WTC11 (cell line): Measurements from ENCODE around the gene OTOS. TPM values are rescaled to one million over a fixed set of nuclear protein-coding genes. Genes with fewer than 3 reads are reported as not detected.

Source experiments
- ATAC-seq: fragments of 200-7000 bp; cut with Tn5 transposase; 2 replicates; pipeline ENCODE4 v1.10.0; 2021; ENCODE audit warnings: mild to moderate bottlenecking, moderate library complexity
- CTCF ChIA-PET: fragments of 300-600 bp; sonication (Branson Sonifier 250); formaldehyde crosslinking; loops from one replicate; lab custom pipeline; 2021; ENCODE audit warnings: antibody characterized with exemption; lab: Charles Lee
- POLR2A ChIA-PET: fragments of 350-600 bp; sonication (Branson Sonifier 250); formaldehyde crosslinking; loops from one replicate; lab custom pipeline; 2021; ENCODE audit warnings: antibody characterized with exemption; lab: Charles Lee
- DNase-seq: peaks from one replicate; pipeline ENCODE4 v3.0.0; 2021; ENCODE audit warnings: low spot score
- H3K27ac Mint-ChIP-seq: 2 replicates; pipeline ENCODE4 v1.8.0; 2021; ENCODE audit warnings: mixed read lengths
- H3K27me3 Mint-ChIP-seq: 2 replicates; pipeline ENCODE4 v1.8.0; 2021; ENCODE audit warnings: low read depth, mild to moderate bottlenecking, moderate library complexity, mixed read lengths
- H3K36me3 Mint-ChIP-seq: 2 replicates; pipeline ENCODE4 v1.8.0; 2021; ENCODE audit warnings: mixed read lengths
- H3K4me1 Mint-ChIP-seq: 2 replicates; pipeline ENCODE4 v1.8.0; 2022; ENCODE audit warnings: mixed read lengths
- H3K4me3 Mint-ChIP-seq: 2 replicates; pipeline ENCODE4 v1.8.0; 2021; ENCODE audit warnings: mild to moderate bottlenecking, moderate library complexity, mixed read lengths
- H3K9me3 Mint-ChIP-seq: 2 replicates; pipeline ENCODE4 v1.8.0; 2021; ENCODE audit warnings: mixed read lengths
- CBFB ChIP-seq: sonication (generic); formaldehyde crosslinking; IDR thresholded peaks from 2 replicates; pipeline ENCODE4 v1.8.1; 2022; ENCODE audit warnings: mild to moderate bottlenecking, low read depth, missing genetic modification reagents
- EMX1 ChIP-seq: fragments of 250-450 bp; sonication (Bioruptor Pico); IDR thresholded peaks from 2 replicates; pipeline ENCODE4 v1.8.0; 2021; ENCODE audit warnings: mild to moderate bottlenecking
- ESRRA ChIP-seq: sonication (generic); formaldehyde crosslinking; IDR thresholded peaks from 2 replicates; pipeline ENCODE4 v1.8.1; 2022; ENCODE audit warnings: mild to moderate bottlenecking, missing genetic modification reagents, borderline replicate concordance
- FOXJ3 ChIP-seq: sonication (generic); formaldehyde crosslinking; IDR thresholded peaks from 2 replicates; pipeline ENCODE4 v1.9.0; 2021; ENCODE audit warnings: missing genetic modification reagents, mild to moderate bottlenecking, borderline replicate concordance
- FOXK1 ChIP-seq: sonication (generic); formaldehyde crosslinking; IDR thresholded peaks from 2 replicates; pipeline ENCODE4 v1.8.0; 2022; ENCODE audit warnings: mild to moderate bottlenecking, moderate library complexity, missing genetic modification reagents
- GTF2I ChIP-seq: fragments of 250-450 bp; sonication (Bioruptor Pico); conservative IDR thresholded peaks from 2 replicates; pipeline ENCODE4 v1.4.0; 2021; ENCODE audit warnings: mild to moderate bottlenecking
- KAT7 ChIP-seq: sonication (generic); formaldehyde crosslinking; IDR thresholded peaks from 2 replicates; pipeline ENCODE4 v1.8.1; 2023; ENCODE audit warnings: missing genetic modification reagents, mild to moderate bottlenecking, borderline replicate concordance
- NFYB ChIP-seq: sonication (generic); formaldehyde crosslinking; conservative IDR thresholded peaks from 2 replicates; pipeline ENCODE4 v1.8.0; 2022; ENCODE audit warnings: low read depth, missing genetic modification reagents
- NR2C2 ChIP-seq: sonication (generic); formaldehyde crosslinking; IDR thresholded peaks from 2 replicates; pipeline ENCODE4 v1.8.0; 2022; ENCODE audit warnings: mild to moderate bottlenecking, missing genetic modification reagents
- NR3C1 ChIP-seq: sonication (generic); formaldehyde crosslinking; conservative IDR thresholded peaks from 2 replicates; pipeline ENCODE4 v1.8.1; 2023; ENCODE audit warnings: low read depth, mild to moderate bottlenecking, missing genetic modification reagents
- RELA ChIP-seq: sonication (generic); formaldehyde crosslinking; IDR thresholded peaks from 2 replicates; pipeline ENCODE4 v1.8.1; 2022; ENCODE audit warnings: missing genetic modification reagents, mild to moderate bottlenecking, borderline replicate concordance
- ZNF263 ChIP-seq: sonication (generic); formaldehyde crosslinking; IDR thresholded peaks from 2 replicates; pipeline ENCODE4 v1.8.1; 2022; ENCODE audit warnings: low read depth, mild to moderate bottlenecking, moderate library complexity, missing genetic modification reagents
- ZNF317 ChIP-seq: sonication (generic); formaldehyde crosslinking; IDR thresholded peaks from 2 replicates; pipeline ENCODE4 v1.8.1; 2023; ENCODE audit warnings: low read depth, mild to moderate bottlenecking, moderate library complexity, missing genetic modification reagents, borderline replicate concordance
- ZNF423 ChIP-seq: fragments of 250-450 bp; sonication (Bioruptor Pico); IDR thresholded peaks from 2 replicates; pipeline ENCODE4 v2.1.2; 2022; ENCODE audit warnings: mild to moderate bottlenecking, moderate library complexity
- total RNA-seq: library from RNA; stranded (reverse); gene quantifications from 3 replicates; pipeline ENCODE4 v1.2.3, GENCODE V29; 2021
- TF ChIP-seq, protein P1 (sequence below): sonication (generic); formaldehyde crosslinking; IDR thresholded peaks from 2 replicates; pipeline ENCODE4 v1.8.0; 2022; ENCODE audit warnings: missing genetic modification reagents
- TF ChIP-seq, protein P2 (sequence below): sonication (generic); formaldehyde crosslinking; IDR thresholded peaks from 2 replicates; pipeline ENCODE4 v1.8.1; 2022; ENCODE audit warnings: low read depth, mild to moderate bottlenecking, moderate library complexity, missing genetic modification reagents, borderline replicate concordance
- TF ChIP-seq, protein P3 (sequence below): sonication (generic); formaldehyde crosslinking; conservative IDR thresholded peaks from 2 replicates; pipeline ENCODE4 v1.8.1; 2022; ENCODE audit warnings: mild to moderate bottlenecking, missing genetic modification reagents
- TF ChIP-seq, protein P4 (sequence below): sonication (generic); formaldehyde crosslinking; IDR thresholded peaks from 2 replicates; pipeline ENCODE4 v1.8.1; 2022; ENCODE audit warnings: mild to moderate bottlenecking, moderate library complexity, missing genetic modification reagents
- TF ChIP-seq, protein P5 (sequence below): sonication (generic); formaldehyde crosslinking; IDR thresholded peaks from 2 replicates; pipeline ENCODE4 v1.8.1; 2022; ENCODE audit warnings: missing genetic modification reagents, borderline replicate concordance

The OTOS gene
- total RNA-seq, 1 experiment from 2014 or later, result not detected

DNA sequence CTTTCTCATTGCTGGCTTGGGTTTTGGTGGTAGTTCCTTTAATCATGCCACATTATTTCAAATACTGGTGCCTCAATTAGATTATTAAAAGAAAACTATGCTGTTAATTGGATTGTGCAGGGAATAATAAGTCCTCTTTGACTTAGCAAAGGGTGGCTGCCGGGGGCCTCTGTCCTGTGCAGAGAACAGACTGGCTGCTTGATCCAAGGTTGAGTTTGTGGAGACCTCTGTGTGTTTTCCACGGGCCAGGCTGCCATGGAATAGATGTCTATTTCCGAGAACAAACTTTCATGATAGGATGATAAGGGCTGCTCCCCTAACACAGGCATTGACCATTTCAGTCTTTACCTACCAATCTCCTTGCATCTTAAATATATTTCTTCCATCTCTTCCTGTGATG is 30.4 kb upstream of the OTOS start (continued):
- TF ChIP-seq, protein P1, sequence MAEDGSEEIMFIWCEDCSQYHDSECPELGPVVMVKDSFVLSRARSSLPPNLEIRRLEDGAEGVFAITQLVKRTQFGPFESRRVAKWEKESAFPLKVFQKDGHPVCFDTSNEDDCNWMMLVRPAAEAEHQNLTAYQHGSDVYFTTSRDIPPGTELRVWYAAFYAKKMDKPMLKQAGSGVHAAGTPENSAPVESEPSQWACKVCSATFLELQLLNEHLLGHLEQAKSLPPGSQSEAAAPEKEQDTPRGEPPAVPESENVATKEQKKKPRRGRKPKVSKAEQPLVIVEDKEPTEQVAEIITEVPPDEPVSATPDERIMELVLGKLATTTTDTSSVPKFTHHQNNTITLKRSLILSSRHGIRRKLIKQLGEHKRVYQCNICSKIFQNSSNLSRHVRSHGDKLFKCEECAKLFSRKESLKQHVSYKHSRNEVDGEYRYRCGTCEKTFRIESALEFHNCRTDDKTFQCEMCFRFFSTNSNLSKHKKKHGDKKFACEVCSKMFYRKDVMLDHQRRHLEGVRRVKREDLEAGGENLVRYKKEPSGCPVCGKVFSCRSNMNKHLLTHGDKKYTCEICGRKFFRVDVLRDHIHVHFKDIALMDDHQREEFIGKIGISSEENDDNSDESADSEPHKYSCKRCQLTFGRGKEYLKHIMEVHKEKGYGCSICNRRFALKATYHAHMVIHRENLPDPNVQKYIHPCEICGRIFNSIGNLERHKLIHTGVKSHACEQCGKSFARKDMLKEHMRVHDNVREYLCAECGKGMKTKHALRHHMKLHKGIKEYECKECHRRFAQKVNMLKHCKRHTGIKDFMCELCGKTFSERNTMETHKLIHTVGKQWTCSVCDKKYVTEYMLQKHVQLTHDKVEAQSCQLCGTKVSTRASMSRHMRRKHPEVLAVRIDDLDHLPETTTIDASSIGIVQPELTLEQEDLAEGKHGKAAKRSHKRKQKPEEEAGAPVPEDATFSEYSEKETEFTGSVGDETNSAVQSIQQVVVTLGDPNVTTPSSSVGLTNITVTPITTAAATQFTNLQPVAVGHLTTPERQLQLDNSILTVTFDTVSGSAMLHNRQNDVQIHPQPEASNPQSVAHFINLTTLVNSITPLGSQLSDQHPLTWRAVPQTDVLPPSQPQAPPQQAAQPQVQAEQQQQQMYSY (CRISPR knock-in tag), result no peak
- TF ChIP-seq, all 79 proteins: peak for 0

DNA sequence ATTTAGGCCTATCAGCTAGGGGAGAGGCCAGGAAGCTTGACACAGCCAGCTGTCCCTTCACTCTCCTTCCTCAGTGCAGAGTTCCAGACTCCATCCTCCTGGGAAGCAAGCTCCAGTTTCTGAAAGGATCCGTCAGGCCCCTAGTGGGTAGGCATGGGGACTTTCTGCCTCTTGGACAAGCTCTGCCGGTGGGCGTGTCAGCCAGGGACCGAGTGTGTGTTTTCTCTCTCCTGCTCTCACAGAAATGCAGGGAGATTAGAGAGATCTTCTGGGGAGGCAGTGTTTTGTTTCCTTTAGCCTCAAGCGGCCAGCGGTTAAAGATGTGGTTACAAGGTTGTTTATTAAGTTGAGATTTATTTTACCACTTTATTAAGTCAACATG is 29.9 kb upstream of the OTOS start:
- Mint-ChIP-seq H3K36me3 (no peaks in the 10 kb centered on the region), H3K4me1 (no peaks in the 10 kb centered on the region), H3K9me3 (peaks cover 13% of the 10 kb centered on the region), H3K27me3 (no peaks in the 10 kb centered on the region), H3K27ac (no peak overlapping the region), H3K4me3 (no peak overlapping the region)
- ATAC-seq, result no peak
- CTCF ChIA-PET, result interaction anchor here (0.8 to 2.0 kb wide), 2 partner anchors 20 to 22 kb away, joined by 3 to 6 read pairs; no protein-coding TSS in a partner anchor
- DNase-seq, result no peak
- POLR2A ChIA-PET, result no interaction called here
- no peak for TF ChIP-seq NR3C1 (CRISPR knock-in tag)
- no peak for TF ChIP-seq GTF2I (CRISPR knock-in tag)
- TF ChIP-seq, protein P2, sequence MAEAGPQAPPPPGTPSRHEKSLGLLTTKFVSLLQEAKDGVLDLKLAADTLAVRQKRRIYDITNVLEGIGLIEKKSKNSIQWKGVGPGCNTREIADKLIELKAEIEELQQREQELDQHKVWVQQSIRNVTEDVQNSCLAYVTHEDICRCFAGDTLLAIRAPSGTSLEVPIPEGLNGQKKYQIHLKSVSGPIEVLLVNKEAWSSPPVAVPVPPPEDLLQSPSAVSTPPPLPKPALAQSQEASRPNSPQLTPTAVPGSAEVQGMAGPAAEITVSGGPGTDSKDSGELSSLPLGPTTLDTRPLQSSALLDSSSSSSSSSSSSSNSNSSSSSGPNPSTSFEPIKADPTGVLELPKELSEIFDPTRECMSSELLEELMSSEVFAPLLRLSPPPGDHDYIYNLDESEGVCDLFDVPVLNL, result no peak

DNA sequence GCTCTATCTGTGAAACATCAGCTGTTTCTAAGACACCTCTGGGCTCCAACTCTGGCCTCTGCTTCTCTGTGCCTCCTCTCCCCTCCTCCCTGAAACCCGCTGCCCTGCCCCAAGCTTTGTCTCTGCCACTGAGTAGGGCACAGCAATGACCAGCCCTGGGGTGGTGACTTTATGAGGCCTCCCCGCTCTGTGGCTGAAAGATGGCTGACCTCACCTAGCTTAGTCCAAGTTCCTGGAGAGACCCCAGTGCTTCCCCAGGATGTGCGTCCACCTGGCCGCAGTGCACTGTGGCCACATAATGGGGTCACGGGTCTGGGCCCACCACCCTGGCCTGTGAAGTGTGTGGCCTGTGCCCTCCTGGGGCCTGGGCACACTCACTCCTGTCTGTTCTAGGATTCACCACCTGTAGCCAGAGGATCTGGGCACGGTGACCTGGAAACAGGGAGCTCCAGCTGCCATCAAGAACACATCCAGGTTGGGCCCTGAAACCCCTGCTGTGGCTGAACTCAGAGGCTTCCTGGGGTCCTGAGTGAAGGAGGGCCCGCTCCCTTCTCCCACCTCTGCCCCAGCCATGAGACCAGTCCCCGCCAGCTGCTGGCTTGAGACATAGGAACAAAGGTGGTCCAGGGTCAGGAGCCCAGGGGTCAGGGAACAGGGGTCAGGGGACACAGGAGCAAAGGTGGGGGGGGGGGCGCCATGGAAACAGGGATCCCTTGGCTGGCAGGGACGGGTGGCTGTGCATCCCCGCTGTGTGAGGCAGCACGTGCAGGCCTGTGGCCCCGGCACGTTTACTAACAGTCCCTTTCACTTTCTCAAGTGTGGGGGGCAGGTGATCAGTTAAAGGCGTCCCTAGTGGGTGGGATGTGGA is 29.3 kb upstream of the OTOS start:
- H3K27me3 Mint-ChIP-seq, result no peaks in the 10 kb centered on the region
- CTCF ChIA-PET, result interaction anchor here (0.8 to 2.0 kb wide), 3 partner anchors 19 to 235 kb away, joined by 3 to 6 read pairs (median 4); no protein-coding TSS in a partner anchor
- no peaks in the 10 kb centered on the region for H3K4me1 Mint-ChIP-seq
- no peak overlapping the region for H3K27ac Mint-ChIP-seq
- ATAC-seq, result no peak
- POLR2A ChIA-PET, result no interaction called here
- H3K4me3 Mint-ChIP-seq, result no peak overlapping the region
- H3K36me3 Mint-ChIP-seq, result no peaks in the 10 kb centered on the region
- TF ChIP-seq CBFB (CRISPR knock-in tag) (no peak), ESRRA (CRISPR knock-in tag) (no peak), ZNF423 (CRISPR knock-in tag) (no peak)
- TF ChIP-seq, all 79 proteins: peak for 0
- H3K9me3 Mint-ChIP-seq, result peaks cover 13% of the 10 kb centered on the region
- DNase-seq, result no peak

DNA sequence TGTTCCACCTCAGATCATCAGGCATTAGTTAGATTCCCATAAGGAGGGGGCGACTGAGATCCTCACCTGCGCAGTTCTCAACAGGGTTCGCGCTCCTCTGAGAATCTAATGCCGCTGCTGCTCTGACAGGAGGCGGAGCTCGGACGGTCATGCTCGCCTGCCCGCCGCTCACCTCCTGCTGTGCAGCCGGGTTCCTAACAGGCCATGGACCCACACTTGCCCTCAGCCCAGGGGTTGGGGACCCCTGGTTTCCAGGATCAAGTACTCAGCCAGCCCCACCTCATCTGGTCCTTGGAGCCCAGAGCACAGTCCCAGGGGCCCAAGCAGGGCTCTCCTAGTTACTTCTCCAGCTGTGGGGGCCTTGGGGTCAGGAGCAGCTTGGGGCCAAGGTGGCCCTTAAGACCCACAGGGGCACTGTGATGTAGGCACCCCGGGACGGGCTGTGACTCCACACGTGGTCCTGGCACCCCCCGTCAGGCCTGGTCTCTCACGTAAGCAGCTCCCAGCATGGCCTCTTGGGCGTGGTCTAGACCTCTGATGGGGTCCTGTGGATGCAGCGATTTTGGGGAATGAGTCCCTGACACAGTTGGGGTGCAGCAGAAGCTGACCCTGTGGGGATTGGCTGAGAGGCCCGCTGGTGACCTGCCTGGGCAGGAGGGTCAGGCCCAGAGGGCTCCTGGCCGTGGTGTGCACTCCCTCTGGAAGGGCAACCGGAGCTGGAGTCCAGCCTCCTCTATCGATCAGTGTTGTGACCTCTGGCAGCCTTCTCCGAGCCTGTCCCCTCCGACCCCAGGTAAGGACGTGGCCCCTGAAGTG is 28.3 kb upstream of the OTOS start:
- H3K27ac Mint-ChIP-seq, result no peak overlapping the region
- peaks cover 2% of the 10 kb centered on the region; the same call in 1 of the 2 replicates for H3K36me3 Mint-ChIP-seq
- H3K4me3 Mint-ChIP-seq, result no peak overlapping the region
- no peak for ATAC-seq
- 0 out of 2 replicates have a peak, but pooled peaks cover 4% of the 10 kb centered on the region for H3K27me3 Mint-ChIP-seq
- no peak for DNase-seq
- POLR2A ChIA-PET, result no interaction called here
- peaks cover 22% of the 10 kb centered on the region for H3K9me3 Mint-ChIP-seq
- H3K4me1 Mint-ChIP-seq, result no peaks in the 10 kb centered on the region
- CTCF ChIA-PET, result interaction anchor here (1.0 to 2.0 kb wide), 3 partner anchors 18 to 234 kb away, joined by 3 to 6 read pairs (median 4); no protein-coding TSS in a partner anchor
- TF ChIP-seq FOXJ3 (CRISPR knock-in tag), result no peak
- TF ChIP-seq FOXK1 (CRISPR knock-in tag), result no peak
- TF ChIP-seq CBFB (CRISPR knock-in tag), result no peak
- TF ChIP-seq, protein P3, sequence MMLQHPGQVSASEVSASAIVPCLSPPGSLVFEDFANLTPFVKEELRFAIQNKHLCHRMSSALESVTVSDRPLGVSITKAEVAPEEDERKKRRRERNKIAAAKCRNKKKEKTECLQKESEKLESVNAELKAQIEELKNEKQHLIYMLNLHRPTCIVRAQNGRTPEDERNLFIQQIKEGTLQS, result no peak
- TF ChIP-seq, protein P4, sequence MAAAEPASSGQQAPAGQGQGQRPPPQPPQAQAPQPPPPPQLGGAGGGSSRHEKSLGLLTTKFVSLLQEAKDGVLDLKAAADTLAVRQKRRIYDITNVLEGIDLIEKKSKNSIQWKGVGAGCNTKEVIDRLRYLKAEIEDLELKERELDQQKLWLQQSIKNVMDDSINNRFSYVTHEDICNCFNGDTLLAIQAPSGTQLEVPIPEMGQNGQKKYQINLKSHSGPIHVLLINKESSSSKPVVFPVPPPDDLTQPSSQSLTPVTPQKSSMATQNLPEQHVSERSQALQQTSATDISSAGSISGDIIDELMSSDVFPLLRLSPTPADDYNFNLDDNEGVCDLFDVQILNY, result no peak
- TF ChIP-seq ZNF263 (CRISPR knock-in tag), result no peak
- TF ChIP-seq NR2C2 (CRISPR knock-in tag), result no peak
- no peak for TF ChIP-seq EMX1 (CRISPR knock-in tag)
- no peak for TF ChIP-seq NFYB (CRISPR knock-in tag)
- no peak for TF ChIP-seq RELA (CRISPR knock-in tag)
- no peak for TF ChIP-seq ZNF317 (CRISPR knock-in tag)
- TF ChIP-seq, protein P5, sequence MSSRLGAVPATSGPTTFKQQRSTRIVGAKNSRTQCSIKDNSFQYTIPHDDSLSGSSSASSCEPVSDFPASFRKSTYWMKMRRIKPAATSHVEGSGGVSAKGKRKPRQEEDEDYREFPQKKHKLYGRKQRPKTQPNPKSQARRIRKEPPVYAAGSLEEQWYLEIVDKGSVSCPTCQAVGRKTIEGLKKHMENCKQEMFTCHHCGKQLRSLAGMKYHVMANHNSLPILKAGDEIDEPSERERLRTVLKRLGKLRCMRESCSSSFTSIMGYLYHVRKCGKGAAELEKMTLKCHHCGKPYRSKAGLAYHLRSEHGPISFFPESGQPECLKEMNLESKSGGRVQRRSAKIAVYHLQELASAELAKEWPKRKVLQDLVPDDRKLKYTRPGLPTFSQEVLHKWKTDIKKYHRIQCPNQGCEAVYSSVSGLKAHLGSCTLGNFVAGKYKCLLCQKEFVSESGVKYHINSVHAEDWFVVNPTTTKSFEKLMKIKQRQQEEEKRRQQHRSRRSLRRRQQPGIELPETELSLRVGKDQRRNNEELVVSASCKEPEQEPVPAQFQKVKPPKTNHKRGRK (CRISPR knock-in tag), result no peak
- no peak for TF ChIP-seq KAT7 (CRISPR knock-in tag)
